Trophoblast cell (in vitro differentiated cells and primary cell): ENCODE results near the gene PKDREJ.

ENCODE experiments used
- DNase-seq, 2 donors: peaks; one replicate each; pipeline ENCODE4 v3.0.0-alpha.2; 2016
- H2AFZ ChIP-seq: 2 replicates; pipeline ENCODE4 v1.6.1; 2013; ENCODE audit warnings: low read length, moderate library complexity, mild to moderate bottlenecking; ENCODE audit not compliant: insufficient read depth, poor library complexity
- H2AK5ac ChIP-seq: 2 replicates; pipeline ENCODE4 v1.6.1; 2013; ENCODE audit warnings: mild to moderate bottlenecking, low read length
- H2BK120ac ChIP-seq: 2 replicates; pipeline ENCODE4 v1.6.1; 2013; ENCODE audit warnings: low read length, mild to moderate bottlenecking, moderate library complexity; ENCODE audit not compliant: insufficient read depth, poor library complexity
- H2BK12ac ChIP-seq: 2 replicates; pipeline ENCODE4 v1.6.1; 2013; ENCODE audit warnings: mild to moderate bottlenecking, low read length, moderate library complexity
- H2BK5ac ChIP-seq: 2 replicates; pipeline ENCODE4 v1.6.1; 2013; ENCODE audit warnings: low read length, low read depth, moderate library complexity, mild to moderate bottlenecking; ENCODE audit not compliant: poor library complexity
- H3K14ac ChIP-seq: 2 replicates; pipeline ENCODE4 v1.6.1; 2013; ENCODE audit warnings: mild to moderate bottlenecking, low read length
- H3K18ac ChIP-seq: 2 replicates; pipeline ENCODE4 v1.6.1; 2013; ENCODE audit warnings: mild to moderate bottlenecking, low read length
- H3K23ac ChIP-seq: 2 replicates; pipeline ENCODE4 v1.6.1; 2013; ENCODE audit warnings: low read length
- H3K27ac ChIP-seq: 2 replicates; pipeline ENCODE4 v1.5.1; 2013; ENCODE audit warnings: low read depth, mild to moderate bottlenecking, inconsistent platforms, low read length, moderate library complexity
- H3K27me3 ChIP-seq: 2 replicates; pipeline ENCODE4 v1.6.1; 2013; ENCODE audit warnings: inconsistent platforms, mild to moderate bottlenecking, low read length, moderate library complexity; ENCODE audit not compliant: insufficient read depth
- H3K36me3 ChIP-seq, 2 experiments: 1 replicate in 1 of 2; 2 replicates in 1 of 2; pipeline ENCODE4 v1.6.1; 2013; ENCODE audit warnings: low read length in 2 of 2, mild to moderate bottlenecking in 2 of 2, moderate library complexity in 1 of 2; ENCODE audit not compliant: insufficient read depth in 2 of 2, control insufficient read depth in 1 of 2
- H3K4ac ChIP-seq: 2 replicates; pipeline ENCODE4 v1.6.1; 2013; ENCODE audit warnings: low read depth, mild to moderate bottlenecking, low read length, moderate library complexity
- H3K4me1 ChIP-seq, 2 experiments: 1 replicate in 1 of 2; 2 replicates in 1 of 2; pipeline ENCODE4 v1.6.1; 2013; ENCODE audit warnings: low read length in 2 of 2, mild to moderate bottlenecking in 2 of 2, moderate library complexity in 1 of 2; ENCODE audit not compliant: insufficient read depth in 2 of 2, control insufficient read depth in 1 of 2
- H3K4me2 ChIP-seq: 2 replicates; pipeline ENCODE4 v1.6.1; 2013; ENCODE audit warnings: inconsistent platforms, mild to moderate bottlenecking, low read length, moderate library complexity
- H3K4me3 ChIP-seq: 2 replicates; pipeline ENCODE4 v1.5.1; 2013; ENCODE audit warnings: mild to moderate bottlenecking, low read depth, low read length, inconsistent platforms
- H3K79me1 ChIP-seq: one replicate; pipeline ENCODE4 v1.6.1; 2013; ENCODE audit warnings: low read length
- H3K79me2 ChIP-seq: 2 replicates; pipeline ENCODE4 v1.6.1; 2013; ENCODE audit warnings: low read length, mild to moderate bottlenecking; ENCODE audit not compliant: control insufficient read depth, insufficient read depth, poor library complexity
- H3K9ac ChIP-seq: 2 replicates; pipeline ENCODE4 v1.6.1; 2013; ENCODE audit warnings: mild to moderate bottlenecking, low read length
- H3K9me3 ChIP-seq: 2 replicates; pipeline ENCODE4 v1.6.1; 2013; ENCODE audit warnings: low read depth, mild to moderate bottlenecking, control low read depth, inconsistent platforms, low read length; ENCODE audit not compliant: insufficient read depth
- H4K12ac ChIP-seq: 2 replicates; pipeline ENCODE4 v1.6.1; 2013; ENCODE audit warnings: low read depth, mild to moderate bottlenecking, low read length, moderate library complexity
- H4K8ac ChIP-seq: 2 replicates; pipeline ENCODE4 v1.6.1; 2013; ENCODE audit warnings: low read depth, mild to moderate bottlenecking, low read length, moderate library complexity
- H4K91ac ChIP-seq: one replicate; pipeline ENCODE4 v1.6.1; 2013; ENCODE audit warnings: low read depth, mild to moderate bottlenecking, low read length, moderate library complexity
- WGBS: extraction: QIAGEN DNeasy Blood & Tissue Kit; methylation state at CpG from one replicate; pipeline ENCODE4 v1.1.7; 2013; ENCODE audit warnings: missing lambda C conversion rate; ENCODE audit not compliant: insufficient read length, insufficient coverage; ENCODE audit errors: extremely low coverage; 5-methylcytosine and 5-hydroxymethylcytosine counted together

The PKDREJ gene

DNA sequence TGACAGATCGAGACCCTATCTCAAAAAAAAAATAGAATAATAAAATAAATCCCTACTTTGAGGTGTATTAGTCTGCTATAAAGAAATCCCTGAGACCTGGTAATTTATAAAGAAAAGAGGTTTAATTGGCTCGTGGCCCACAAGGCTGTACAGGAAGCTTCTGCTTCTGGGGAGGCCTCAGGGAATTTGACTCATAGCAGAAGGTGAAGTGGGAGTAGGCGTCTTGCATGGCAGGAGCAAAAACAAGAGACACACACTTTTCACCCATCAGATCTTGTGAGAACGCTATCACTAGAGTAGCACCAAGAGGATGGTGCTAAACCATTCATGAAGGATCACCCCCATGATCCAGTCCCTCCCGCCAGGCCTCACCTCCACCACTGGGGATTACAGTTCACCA lies 42.2 kb downstream of the PKDREJ start:
- no peak overlapping the region for H4K8ac ChIP-seq
- no peak overlapping the region for H4K91ac ChIP-seq
- H3K4ac ChIP-seq: no peak overlapping the region
- H3K9ac ChIP-seq: no peak overlapping the region
- H3K14ac ChIP-seq: no peak overlapping the region
- H3K79me2 ChIP-seq: no peaks in the 10 kb centered on the region
- no peak overlapping the region for H3K4me2 ChIP-seq
- H3K27me3 ChIP-seq: no peaks in the 10 kb centered on the region
- DNase-seq: no peak
- no peak overlapping the region for H2BK120ac ChIP-seq
- no peak overlapping the region for H2BK12ac ChIP-seq
- H3K27ac ChIP-seq: no peak overlapping the region
- no peaks in the 10 kb centered on the region for H3K4me1 ChIP-seq
- H2BK5ac ChIP-seq: no peak overlapping the region
- H3K4me3 ChIP-seq: no peak overlapping the region
- H3K23ac ChIP-seq: no peak overlapping the region
- no peak overlapping the region for H2AK5ac ChIP-seq
- H2AFZ ChIP-seq: no peak overlapping the region
- WGBS: no CpG with 5 or more reads among the region's 5 CpGs
- H3K9me3 ChIP-seq: peaks cover 5% of the 10 kb centered on the region
- H4K12ac ChIP-seq: no peak overlapping the region
- H3K79me1 ChIP-seq: no peaks in the 10 kb centered on the region
- peaks cover 2 to 7% of the 10 kb centered on the region in 2 experiments for H3K36me3 ChIP-seq
- H3K18ac ChIP-seq: no peak overlapping the region

DNA sequence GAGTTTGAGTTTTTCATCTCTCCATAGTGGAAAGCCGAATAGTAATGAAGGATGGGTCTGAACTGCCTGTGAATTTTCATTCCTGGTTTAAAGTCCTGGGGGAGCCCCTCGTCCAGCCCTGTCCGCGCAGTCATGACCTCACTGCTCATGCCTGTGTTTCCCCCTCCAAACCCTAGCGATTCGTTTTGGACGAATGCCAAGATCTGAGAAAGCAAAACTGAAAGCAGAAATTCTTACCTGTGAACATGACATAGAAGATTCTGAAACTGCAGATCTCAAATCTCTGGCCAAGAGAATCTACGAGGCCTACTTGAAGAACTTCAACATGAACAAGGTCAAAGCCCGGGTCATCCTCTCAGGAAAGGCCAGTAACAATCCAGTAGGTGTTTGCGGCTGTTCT lies 43.5 kb downstream of the PKDREJ start:
- no peak overlapping the region for H2AFZ ChIP-seq
- no peak overlapping the region for H2AK5ac ChIP-seq
- no peak overlapping the region for H2BK120ac ChIP-seq
- no peaks in the 10 kb centered on the region for H3K9me3 ChIP-seq
- H3K36me3 ChIP-seq: peaks cover 5 to 7% of the 10 kb centered on the region in 2 experiments
- H4K12ac ChIP-seq: no peak overlapping the region
- DNase-seq: no peak
- H3K18ac ChIP-seq: no peak overlapping the region
- H3K23ac ChIP-seq: no peak overlapping the region
- H3K79me1 ChIP-seq: no peaks in the 10 kb centered on the region
- H4K8ac ChIP-seq: no peak overlapping the region
- H3K79me2 ChIP-seq: no peaks in the 10 kb centered on the region
- H3K27me3 ChIP-seq: no peaks in the 10 kb centered on the region
- H3K9ac ChIP-seq: no peak overlapping the region
- H3K27ac ChIP-seq: no peak overlapping the region
- no peak overlapping the region for H2BK12ac ChIP-seq
- no peak overlapping the region for H3K4ac ChIP-seq
- no peak overlapping the region for H4K91ac ChIP-seq
- no CpG with 5 or more reads among the region's 10 CpGs for WGBS
- no peak overlapping the region for H3K4me2 ChIP-seq
- H2BK5ac ChIP-seq: no peak overlapping the region
- no peak overlapping the region for H3K4me3 ChIP-seq
- H3K14ac ChIP-seq: no peak overlapping the region
- H3K4me1 ChIP-seq: no peaks in the 10 kb centered on the region

DNA sequence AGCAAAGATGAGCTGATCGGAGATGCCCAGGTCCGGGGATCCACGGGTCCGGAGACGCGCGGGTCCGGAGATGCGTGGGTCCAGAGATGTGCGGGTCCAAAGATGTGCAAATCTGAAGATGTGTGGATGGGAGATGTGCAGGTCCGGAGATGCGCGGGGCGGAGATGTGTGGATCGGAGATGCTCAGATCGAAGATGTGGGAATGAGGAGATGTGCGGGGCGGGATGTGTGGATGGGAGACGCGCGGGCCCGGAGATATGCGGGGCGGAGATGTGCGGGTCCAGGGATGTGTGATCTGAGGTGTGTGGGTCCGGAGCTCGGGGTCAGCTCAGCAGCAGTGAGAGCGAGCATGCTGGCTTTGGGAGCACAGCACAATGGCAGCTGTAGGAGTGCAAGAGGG lies 48.5 kb downstream of the PKDREJ start:
- 100% methylated on average over 14 of the region's 28 CpGs for WGBS
- Histone ChIP-seq H4K91ac (no peak overlapping the region), H3K9ac (no peak overlapping the region), H3K4ac (no peak overlapping the region), H4K8ac (no peak overlapping the region), H2BK12ac (no peak overlapping the region), H2BK5ac (no peak overlapping the region), H3K14ac (no peak overlapping the region), H2BK120ac (no peak overlapping the region), H3K18ac (no peak overlapping the region), H3K79me2 (no peaks in the 10 kb centered on the region), H2AK5ac (no peak overlapping the region), H3K36me3 (peaks cover 6 to 7% of the 10 kb centered on the region in 2 experiments), H3K4me2 (no peak overlapping the region), H3K27me3 (no peaks in the 10 kb centered on the region), H4K12ac (no peak overlapping the region), H3K9me3 (peaks cover 9% of the 10 kb centered on the region), H3K4me1 (no peaks in the 10 kb centered on the region), H3K79me1 (no peaks in the 10 kb centered on the region), H3K27ac (no peak overlapping the region), H2AFZ (no peak overlapping the region), H3K4me3 (no peak overlapping the region), H3K23ac (no peak overlapping the region)
- DNase-seq: no peak

DNA sequence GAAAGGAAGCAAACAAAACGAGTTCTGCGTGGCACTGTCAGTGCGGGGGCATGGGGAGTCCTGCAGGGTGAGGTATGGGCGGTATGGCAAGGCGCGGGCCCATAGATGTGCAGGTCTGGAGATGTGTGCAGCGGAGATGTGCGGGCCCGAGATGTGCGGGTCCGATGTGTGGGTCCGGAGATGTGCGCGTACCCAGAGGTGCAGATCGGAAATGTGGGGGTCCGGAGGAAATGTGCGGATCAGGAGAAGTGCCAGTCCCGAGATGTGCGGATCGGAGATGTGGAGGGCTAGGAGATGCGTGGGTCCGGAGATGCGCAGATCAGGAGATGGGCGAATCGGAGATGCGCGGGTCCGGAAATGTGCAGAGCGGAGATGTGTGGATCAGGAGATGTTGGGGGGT lies 49.0 kb downstream of the PKDREJ start:
- no peak overlapping the region for H2BK5ac ChIP-seq
- H3K18ac ChIP-seq: no peak overlapping the region
- peaks cover 10% of the 10 kb centered on the region for H3K9me3 ChIP-seq
- no peak overlapping the region for H4K8ac ChIP-seq
- no peak overlapping the region for H3K4me2 ChIP-seq
- no peak overlapping the region for H4K91ac ChIP-seq
- no peak overlapping the region for H2BK120ac ChIP-seq
- H3K4ac ChIP-seq: no peak overlapping the region
- no peak overlapping the region for H3K23ac ChIP-seq
- H2BK12ac ChIP-seq: no peak overlapping the region
- H3K14ac ChIP-seq: no peak overlapping the region
- no peak overlapping the region for H3K9ac ChIP-seq
- H3K27ac ChIP-seq: no peak overlapping the region
- H4K12ac ChIP-seq: no peak overlapping the region
- no peaks in the 10 kb centered on the region for H3K4me1 ChIP-seq
- WGBS: no CpG with 5 or more reads among the region's 29 CpGs
- DNase-seq: no peak
- no peak overlapping the region for H2AK5ac ChIP-seq
- H2AFZ ChIP-seq: no peak overlapping the region
- peaks cover 6 to 7% of the 10 kb centered on the region in 2 experiments for H3K36me3 ChIP-seq
- no peak overlapping the region for H3K4me3 ChIP-seq
- no peaks in the 10 kb centered on the region for H3K79me1 ChIP-seq
- no peaks in the 10 kb centered on the region for H3K79me2 ChIP-seq
- H3K27me3 ChIP-seq: no peaks in the 10 kb centered on the region
